ENCODE results near the gene DYNLL2. TPM values are rescaled to one million over a fixed set of nuclear protein-coding genes. Genes with fewer than 3 reads are reported as not detected.
"Not testable (repeated sequence)": the region's sequence is repeated elsewhere in the genome, so short reads cannot be mapped to it uniquely, and the experiment has no call there.

DYNLL2 gene
- total RNA-seq, 4 donors from 2014 or later, result 13.0 to 18.5 (median 14.4) TPM

DNA sequence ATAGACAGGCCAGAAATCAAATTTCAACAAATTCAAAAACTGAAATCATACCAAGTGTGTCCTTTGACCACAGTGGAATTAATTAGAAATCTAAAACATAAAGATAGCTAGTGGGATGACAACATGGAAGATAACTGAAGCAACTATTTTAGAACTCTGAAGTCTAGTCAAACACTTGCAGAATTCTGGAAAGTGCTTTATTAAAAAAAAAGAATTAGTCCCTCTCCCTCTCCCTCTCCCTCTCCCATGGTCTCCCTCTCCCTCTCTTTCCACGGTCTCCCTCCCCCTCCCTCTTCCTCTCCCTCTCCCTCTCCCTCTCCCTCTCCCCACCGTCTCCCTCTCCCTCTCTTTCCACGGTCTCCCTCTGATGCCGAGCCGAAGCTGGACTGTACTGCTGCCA is 58.3 kb downstream of the DYNLL2 start:
- no peaks in the 10 kb centered on the region for H3K36me3 ChIP-seq
- H3K4me1 ChIP-seq, result no peaks in the 10 kb centered on the region
- 65 to 85% methylated on average over 5 of the region's 5 CpGs for WGBS, 2 donors
- H3K27me3 ChIP-seq, result peaks cover 0 to 43% (median 0%) of the 10 kb centered on the region in 4 donors
- H3K9me3 ChIP-seq, result peaks cover 0 to 21% (median 20%) of the 10 kb centered on the region in 3 donors
- H3K4me3 ChIP-seq, result no peak overlapping the region
- no peak for DNase-seq
- intact Hi-C loops (cut with DNase I), result no loop called here
- H3K27ac ChIP-seq, result no peak overlapping the region
- TF ChIP-seq POLR2A (IDR thresholded peaks at IDR 0.05), result no peak
- TF ChIP-seq, protein P1, sequence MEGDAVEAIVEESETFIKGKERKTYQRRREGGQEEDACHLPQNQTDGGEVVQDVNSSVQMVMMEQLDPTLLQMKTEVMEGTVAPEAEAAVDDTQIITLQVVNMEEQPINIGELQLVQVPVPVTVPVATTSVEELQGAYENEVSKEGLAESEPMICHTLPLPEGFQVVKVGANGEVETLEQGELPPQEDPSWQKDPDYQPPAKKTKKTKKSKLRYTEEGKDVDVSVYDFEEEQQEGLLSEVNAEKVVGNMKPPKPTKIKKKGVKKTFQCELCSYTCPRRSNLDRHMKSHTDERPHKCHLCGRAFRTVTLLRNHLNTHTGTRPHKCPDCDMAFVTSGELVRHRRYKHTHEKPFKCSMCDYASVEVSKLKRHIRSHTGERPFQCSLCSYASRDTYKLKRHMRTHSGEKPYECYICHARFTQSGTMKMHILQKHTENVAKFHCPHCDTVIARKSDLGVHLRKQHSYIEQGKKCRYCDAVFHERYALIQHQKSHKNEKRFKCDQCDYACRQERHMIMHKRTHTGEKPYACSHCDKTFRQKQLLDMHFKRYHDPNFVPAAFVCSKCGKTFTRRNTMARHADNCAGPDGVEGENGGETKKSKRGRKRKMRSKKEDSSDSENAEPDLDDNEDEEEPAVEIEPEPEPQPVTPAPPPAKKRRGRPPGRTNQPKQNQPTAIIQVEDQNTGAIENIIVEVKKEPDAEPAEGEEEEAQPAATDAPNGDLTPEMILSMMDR (IDR thresholded peaks at IDR 0.05), result no peak

DNA sequence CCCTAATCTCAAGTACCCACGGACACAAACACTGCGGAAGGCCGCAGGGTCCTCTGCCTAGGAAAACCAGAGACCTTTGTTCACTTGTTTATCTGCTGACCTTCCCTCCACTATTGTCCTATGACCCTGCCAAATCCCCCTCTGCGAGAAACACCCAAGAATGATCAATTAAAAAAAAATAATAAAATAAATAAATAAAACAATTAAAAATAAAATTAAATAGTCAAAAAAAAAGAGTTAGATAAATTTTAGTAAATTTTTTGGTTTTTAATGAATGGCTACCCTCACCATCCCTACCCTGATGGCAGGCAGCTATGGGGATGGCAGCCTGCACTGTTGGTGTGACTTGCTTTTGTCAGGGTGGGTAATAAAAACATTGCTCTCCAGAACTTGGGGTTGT is 60.1 kb downstream of the DYNLL2 start:
- H3K4me1 ChIP-seq; H3K36me3 ChIP-seq; H3K27ac ChIP-seq; H3K4me3 ChIP-seq; DNase-seq; intact Hi-C loops (cut with DNase I): not testable (repeated sequence)
- WGBS, 2 donors, result 65 to 67% methylated on average over 1 to 4 of the region's 4 CpGs
- H3K27me3 ChIP-seq, result peaks cover 0 to 31% (median 0%) of the 10 kb centered on the region in 4 donors
- peaks cover 0 to 21% (median 20%) of the 10 kb centered on the region in 3 donors for H3K9me3 ChIP-seq

DNA sequence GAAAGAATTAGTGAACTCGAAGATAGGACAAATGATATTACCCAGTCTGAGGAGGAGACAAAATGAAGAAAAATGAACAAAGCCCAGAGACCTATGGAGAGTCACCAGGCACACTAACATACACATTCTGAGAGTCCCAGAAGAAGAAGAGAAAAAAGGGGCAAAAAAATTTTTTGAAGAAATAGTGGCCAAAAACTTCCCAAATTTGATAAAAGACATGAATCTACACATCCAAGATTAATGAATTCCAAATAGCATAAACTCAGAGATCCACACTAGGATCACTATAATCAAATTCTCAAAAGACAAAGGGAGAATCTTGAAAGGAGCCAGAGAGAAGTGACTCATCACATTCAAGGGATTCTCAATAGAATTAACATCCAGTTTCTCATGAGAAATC is 61.6 kb downstream of the DYNLL2 start:
- Histone ChIP-seq H3K27ac (no peak overlapping the region), H3K4me3 (no peak overlapping the region), H3K4me1 (no peaks in the 10 kb centered on the region), H3K36me3 (no peaks in the 10 kb centered on the region), H3K27me3 (peaks cover 0 to 31% (median 0%) of the 10 kb centered on the region in 4 donors), H3K9me3 (peaks cover 0 to 21% (median 20%) of the 10 kb centered on the region in 3 donors)
- DNase-seq, result no peak
- intact Hi-C loops (cut with DNase I), result no loop called here
- WGBS, 2 donors, result 67 to 70% methylated on average over 1 of the region's 1 CpG
- no peak for TF ChIP-seq POLR2A (IDR thresholded peaks at IDR 0.05)
- TF ChIP-seq, protein P1 (IDR thresholded peaks at IDR 0.05), result no peak

Other genes with a start within 250 kb of the DYNLL2 start
- gene MRPS23, start 233.4 kb upstream of the DYNLL2 start, total RNA-seq, result 10 to 100 TPM in 3 of 4 donors, 1 to 10 TPM in 1; 9.9 to 25.2 (median 20.8) TPM
- gene CUEDC1, start 128.0 kb upstream of the DYNLL2 start, total RNA-seq, result 10 to 100 TPM in 3 of 4 donors, 1 to 10 TPM in 1; 7.4 to 27.3 (median 18.4) TPM
- gene VEZF1, start 95.2 kb upstream of the DYNLL2 start, total RNA-seq, result 10 to 100 TPM; 20.3 to 61.4 (median 27.4) TPM
- 100 to 1,000 TPM; 134 to 223 (median 200) TPM for gene SRSF1, start 76.2 kb upstream of the DYNLL2 start, total RNA-seq
- gene OR4D1, start 65.0 kb downstream of the DYNLL2 start, total RNA-seq, result not detected
- not detected for gene OR4D2, start 83.6 kb downstream of the DYNLL2 start, total RNA-seq
- gene EPX, start 109.3 kb downstream of the DYNLL2 start, total RNA-seq, result not detected
- gene MKS1, start 135.8 kb downstream of the DYNLL2 start, total RNA-seq, result 10 to 100 TPM in 2 of 4 donors, 1 to 10 TPM in 2; 5.3 to 10.8 (median 9.3) TPM
- gene LPO, start 155.2 kb downstream of the DYNLL2 start, total RNA-seq, result 1 to 10 TPM in 1 of 4 donors, under 1 TPM in 1, not detected in 2; 0.27 to 2.5 TPM
- not detected for gene MPO, start 197.5 kb downstream of the DYNLL2 start, total RNA-seq
- gene TSPOAP1, start 245.4 kb downstream of the DYNLL2 start, total RNA-seq, result 10 to 100 TPM in 1 of 4 donors, 1 to 10 TPM in 3; 2.9 to 16.0 (median 3.3) TPM

Data from esophagus squamous epithelium (tissue), 5 donors.